Islet of Langerhans (tissue), 1 donor: Measurements from ENCODE around the gene TNFRSF25.
"Not testable (repeated sequence)": the region's sequence is repeated elsewhere in the genome, so short reads cannot be mapped to it uniquely, and the experiment has no call there.

Experiments
- FAIRE-seq: peaks from one replicate; lab custom pipeline; 2011; peaks lifted over from hg19 to GRCh38; lab: Jason Lieb, UNC

Gene TNFRSF25

DNA sequence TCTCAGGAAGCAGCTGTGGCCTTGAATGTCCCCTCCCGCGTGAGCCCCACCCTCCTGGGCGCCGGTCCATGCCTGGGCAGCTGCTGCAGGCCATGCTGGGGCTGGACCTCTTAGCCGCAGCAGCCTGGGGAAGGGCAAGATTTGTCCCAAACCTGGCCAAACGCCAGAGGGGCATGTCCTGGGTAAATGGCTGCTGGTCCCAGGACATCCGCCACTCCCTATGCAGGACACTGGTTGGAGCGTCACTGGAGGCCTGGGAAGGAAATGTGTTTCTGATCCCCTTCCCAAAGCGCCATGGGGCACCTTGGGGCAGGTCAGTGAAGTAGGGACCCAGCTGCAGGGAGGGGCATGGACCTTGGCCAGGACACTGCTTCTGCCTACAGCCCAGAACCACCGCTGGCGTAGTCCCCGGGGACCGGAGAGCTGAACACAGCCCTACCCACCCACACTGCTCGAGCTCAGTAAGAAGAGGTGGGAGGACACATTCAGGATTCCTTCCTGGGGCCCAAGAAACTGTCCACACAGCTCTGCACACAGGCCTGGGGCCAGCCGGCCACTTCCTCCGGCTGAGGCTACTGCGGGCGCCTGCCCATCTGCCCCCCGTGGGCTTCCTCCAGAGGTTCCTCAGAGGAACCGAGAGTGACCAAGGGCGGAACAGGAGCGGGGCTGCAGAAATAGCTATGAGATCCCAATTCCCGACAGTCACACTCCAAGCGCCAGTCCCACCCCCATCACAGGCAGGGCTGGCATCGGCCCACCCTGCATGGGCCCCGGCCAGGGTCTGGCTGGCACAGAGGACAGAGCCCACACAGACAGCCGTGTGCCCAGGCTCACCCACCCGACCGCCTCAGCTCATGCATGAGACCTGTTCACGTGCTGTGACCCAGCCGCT is 36.3 kb upstream of the TNFRSF25 start:
- FAIRE-seq, result no peak

DNA sequence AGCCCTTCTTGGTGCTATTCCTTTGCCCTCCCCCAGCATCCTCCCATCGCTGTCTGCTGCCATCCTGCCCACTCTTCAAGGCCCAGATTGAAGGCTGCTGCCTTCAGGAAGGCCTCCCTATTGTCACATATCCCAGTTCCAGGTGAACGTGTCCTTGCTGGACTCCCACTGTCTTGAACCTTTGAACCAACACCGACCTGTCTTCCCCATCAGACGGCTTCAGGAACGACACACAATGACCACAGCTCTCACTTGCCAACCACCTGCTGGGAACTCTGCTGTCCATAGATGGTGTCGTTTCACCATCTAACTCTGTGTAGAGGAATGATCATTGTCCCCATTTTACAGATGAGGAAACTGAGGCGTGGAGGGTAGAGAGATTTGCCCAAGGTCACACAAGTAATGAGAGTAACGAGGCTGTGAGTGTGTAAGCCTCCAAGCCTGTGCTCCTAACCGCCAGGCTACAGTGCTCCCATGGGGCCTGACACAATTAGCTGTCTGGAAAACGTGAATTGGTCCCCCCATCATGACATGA is 35.4 kb upstream of the TNFRSF25 start:
- FAIRE-seq, result no peak

DNA sequence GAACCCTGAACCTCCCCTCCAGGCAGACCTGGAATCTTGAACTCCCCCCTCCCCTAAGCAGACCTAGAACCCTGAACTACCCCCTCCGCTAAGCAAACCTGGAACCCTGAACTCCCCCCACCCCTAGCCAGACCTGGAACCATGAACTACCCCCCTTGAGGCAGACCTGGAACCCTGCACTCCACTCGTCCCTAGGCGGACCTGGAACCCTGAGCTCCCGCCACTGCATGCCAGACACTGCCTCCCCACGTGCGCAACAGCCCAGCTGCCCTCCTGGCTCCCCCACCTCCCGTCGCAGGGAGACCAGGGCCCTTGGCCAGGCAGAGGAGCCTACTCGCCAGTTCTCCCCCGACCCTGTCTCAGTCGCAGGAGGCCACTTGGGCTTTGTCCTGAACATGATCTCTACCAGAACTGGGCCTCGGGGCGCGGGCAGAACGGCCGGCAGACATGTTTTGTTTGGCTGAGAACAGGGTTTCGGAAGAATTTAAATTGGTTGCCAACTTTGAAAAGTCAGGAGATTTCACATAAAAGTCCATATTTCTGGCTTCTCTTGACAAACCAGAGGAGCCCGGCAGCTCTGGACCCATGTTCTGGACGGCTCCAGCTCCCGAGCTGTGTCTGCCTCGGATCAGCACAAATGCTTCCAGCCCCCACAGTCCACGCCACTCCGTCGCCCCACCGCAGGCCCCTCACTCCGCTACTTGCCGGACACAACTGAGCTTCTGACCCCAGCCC is 34.7 kb upstream of the TNFRSF25 start:
- no peak for FAIRE-seq

DNA sequence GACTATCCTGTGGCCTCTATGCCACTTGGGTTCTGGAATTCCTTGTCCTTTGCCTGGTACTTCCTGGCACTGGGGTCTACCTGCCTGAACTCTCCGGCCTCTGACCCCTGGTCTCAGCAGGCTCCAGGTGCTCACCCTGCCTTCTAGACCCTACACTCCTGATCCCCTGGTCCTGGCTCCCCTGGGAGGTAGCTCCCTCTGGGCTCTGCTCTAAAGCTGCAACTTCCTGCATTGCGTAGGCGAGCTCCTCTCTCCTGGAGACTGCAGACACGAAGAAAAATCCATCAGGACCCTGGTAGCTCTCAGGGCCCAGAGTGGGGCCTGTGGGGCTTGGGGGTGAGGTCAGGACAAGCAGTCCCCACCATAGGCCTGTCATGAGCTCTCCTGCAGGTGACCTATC is 33.3 kb upstream of the TNFRSF25 start:
- FAIRE-seq, result no peak

DNA sequence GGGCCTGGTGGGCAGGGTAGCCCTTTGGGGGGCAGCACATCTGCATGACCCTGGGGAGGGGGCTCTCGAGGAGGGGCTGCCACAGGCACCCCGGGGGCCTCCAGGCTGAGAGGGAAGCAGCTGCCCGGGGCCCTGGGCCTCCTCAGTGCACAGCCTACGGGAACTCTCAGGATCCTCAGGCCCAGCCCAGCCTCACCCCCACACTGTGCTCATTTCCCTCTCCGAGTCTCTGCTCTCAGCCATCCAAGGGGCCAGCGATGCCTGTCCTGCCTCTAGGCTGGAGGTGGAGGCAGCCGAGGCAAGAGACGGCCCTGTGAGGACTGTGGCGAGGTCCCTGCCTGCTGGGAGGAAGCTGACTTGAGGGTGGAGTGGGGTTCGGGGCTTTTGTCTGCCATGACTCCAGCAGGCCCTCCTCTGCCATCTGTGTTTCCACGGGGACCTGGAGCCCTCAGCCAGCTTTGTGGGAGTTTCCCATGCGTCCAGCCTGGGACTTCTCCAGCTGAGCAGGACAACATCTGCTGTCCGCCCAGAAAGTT is 32.7 kb upstream of the TNFRSF25 start:
- FAIRE-seq, result no peak

DNA sequence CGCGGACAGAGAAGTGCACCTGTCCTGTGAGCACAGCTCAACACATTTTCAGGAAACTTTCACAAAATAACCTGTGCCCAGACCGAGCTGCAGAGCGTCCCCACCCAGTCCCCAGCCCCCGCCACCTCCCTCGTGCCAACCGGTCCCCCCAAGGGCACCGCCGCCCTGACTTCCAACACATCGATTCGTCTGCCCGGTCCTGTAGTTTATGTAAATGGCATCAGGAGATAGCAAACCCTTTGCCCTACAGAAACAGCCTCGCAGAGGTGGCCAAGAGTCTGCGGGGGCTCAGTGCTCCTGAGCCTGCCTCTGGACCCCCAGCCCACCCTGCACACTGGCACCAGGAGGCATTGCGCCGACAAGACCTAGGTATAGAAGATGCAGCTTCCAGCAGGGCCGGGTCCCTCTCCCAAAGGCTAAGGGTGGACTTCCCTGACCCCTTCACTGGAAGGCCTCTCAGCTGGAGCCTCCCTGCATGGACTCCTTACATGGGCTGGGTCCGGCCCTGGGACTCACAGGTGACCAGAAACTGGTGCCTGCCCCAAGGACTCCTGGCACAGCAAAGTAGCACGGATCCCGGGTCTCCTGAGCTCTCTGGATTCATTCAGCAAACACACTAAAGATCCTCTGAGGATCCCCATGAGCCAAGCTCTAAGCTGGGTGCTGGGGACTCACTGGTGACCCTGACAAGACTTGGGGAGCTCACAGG is 32.0 kb upstream of the TNFRSF25 start:
- FAIRE-seq, result no peak

DNA sequence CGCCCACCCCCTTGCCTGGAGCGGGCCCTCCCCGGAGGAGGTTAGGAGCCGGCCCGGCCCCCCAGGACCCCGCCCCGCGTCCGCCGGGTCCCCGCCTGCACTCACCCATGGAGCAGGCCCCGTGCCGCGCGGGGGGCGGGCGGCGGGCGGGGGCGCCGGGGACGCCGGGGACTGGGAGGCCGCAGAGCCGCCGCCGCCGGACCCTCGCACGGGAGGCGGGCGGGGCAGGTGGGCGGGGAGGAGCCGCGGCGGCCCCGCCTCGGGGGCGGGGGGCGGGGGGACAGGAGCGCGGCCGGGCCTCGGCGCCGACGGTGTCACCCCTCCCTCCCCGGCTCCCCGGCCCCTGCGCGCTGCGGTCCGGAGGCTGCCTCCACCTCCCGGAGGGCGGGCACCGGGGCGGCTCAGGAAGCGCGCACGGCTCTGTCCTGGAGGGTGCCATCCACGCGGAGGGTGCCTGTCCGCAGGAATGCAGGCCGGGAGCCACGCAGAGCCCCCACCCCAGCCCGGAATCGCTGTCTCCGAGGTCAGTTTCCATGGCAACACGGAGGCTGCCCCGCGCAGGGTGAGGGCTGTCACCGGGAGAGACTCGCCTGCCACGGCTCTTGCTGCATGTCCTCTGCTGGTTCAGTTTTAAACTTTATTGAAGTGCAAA is 31.4 kb upstream of the TNFRSF25 start:
- FAIRE-seq, result no peak

DNA sequence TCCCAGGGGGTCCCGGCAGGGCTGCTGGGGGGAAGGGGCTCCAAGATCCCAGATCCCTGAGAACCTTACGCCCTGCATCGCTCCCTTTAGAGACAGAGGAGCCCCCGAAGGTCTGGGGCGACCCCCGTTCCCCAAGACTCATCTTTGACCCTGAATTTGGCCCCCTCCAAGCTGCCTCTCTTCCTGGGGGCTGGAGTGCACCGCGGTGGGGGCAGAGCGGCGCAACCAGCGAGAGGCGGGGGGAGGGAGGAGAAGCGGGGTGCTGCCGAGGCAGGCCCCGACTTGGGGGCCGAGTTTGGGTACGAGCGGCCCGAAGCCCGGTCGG is 30.9 kb upstream of the TNFRSF25 start:
- FAIRE-seq, result no peak

DNA sequence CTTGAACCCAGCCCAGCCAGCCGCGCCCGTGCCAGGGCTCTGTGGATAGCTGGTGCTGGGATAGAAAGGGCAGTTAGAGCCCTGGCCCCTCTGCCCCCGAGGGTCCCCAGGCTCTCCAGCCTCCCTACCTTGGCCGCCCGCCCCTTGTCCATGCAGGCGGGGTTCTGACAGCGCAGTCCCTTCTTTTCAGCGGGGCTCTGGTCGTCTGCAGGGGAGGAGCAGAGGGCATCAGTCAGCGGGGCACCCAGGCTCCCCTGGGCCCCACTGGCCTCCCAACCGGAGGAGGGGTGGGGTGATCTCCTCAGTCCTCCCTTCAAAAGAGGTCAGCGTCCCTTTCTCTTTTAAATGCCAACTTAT is 30.4 kb upstream of the TNFRSF25 start:
- no peak for FAIRE-seq

DNA sequence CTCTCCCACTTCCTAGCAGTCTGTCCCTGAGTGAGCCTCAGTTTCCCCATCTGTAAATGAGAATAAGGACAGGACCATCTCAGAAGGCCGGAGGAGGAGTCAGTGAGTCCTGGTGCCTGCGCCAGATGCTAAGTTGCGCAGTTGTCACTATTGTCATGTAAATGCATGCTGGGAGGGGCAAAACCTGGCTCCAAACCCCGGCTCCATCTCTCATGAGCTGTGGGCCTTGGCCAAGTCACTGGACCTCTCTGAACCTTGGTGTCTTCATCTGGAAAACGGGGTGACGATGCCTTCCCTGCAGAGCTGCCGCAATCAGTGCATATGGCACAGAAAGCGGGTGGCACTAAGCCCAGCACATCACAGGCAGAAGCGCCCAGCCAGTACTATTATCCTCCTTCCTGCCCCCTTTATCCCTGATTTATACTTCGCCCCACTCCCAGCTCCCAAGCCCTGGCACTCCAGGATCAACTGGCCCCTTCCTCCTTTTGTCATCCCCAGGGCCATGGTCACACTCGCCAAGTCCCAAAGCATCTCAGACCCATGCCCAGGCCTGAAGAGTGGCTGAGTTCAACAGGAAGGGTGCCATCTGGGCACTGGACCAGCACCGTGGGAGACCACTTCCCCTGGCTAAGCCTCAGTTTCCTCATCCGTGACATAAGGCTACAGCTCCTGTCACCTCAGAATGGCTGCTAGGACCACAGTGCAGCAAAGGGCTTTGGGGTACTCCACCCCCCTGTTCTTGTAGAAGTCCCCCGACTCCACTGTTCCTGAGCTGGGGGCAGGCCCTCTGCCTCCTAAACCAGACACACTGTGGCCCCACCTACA is 29.8 kb upstream of the TNFRSF25 start:
- no peak for FAIRE-seq

DNA sequence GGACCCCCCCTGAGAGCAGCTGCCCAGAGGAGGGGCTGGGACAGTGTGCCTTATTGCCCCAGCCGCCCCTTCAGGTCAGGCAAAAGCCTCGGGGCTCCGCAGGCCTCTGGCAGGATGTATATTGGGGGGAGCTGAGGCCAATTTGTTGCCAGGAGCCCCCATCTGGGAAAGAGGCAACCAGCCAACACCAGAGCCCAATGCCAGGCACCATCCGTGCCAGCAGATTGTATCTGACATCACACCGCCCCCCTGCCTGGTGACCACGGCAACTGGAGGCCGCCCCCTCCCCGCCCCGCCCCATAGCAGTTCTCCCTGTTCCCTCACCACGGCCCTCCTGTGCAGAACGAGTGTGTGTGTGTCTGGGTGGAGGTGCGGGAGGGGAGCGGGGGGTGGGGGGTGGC is 29.1 kb upstream of the TNFRSF25 start:
- no peak for FAIRE-seq

DNA sequence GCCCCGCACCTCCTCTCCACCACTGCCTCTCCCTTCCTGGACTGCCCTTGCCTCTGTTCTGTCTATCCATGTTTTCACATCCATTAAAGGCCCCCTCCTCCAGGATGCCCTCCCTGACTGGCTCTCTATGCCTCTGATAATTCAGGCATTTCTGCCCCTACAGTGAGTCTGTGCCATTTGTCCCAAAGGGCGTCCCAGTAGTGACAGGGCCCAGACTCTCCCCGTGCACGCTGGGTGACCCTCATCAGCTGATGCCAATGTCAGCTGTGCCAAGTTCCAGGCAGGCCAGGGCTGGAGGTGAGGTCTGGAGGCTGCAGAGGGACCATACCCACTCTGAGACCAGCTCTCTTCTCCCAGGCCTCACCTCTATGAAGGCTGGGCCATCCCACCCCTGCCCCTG is 28.7 kb upstream of the TNFRSF25 start:
- FAIRE-seq, result no peak

DNA sequence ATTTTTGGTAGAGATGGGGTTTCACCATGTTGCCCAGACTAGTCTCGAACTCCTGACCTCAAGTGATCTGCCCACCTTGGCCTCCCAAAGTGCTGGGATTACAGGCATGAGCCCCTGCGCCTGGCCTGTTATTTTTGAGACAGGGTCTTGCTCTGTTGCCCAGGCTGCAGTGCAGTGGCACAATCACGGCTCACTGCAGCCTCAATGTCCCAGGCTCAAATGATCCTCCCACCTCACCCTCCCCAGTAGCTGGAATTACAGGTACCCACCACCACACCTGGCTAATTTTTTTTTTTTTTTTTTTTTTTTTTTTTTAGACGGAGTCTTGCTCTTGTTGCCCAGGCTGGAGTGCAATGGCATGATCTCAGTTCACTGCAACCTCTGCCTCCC is 27.9 kb upstream of the TNFRSF25 start:
- not testable (repeated sequence) for FAIRE-seq

DNA sequence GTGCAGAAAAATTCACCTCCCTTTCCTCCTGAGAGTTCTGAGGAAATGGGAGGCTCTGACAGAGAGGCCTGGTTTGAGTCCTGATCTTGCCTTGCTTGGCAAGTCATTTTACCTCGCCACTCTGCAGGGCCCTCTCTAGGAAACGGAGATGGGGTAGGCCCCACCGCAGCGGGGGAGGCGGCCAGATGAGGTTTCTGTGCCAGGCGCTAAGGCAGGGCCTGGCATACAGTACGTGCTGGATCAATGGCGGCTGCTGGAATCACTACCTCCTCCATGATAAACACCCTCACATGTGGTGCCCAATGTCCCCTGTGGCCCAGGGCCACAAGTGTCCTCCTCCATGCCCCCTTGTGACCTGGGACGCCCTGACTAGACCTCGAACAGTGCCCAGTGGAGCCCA is 26.0 kb upstream of the TNFRSF25 start:
- no peak for FAIRE-seq

DNA sequence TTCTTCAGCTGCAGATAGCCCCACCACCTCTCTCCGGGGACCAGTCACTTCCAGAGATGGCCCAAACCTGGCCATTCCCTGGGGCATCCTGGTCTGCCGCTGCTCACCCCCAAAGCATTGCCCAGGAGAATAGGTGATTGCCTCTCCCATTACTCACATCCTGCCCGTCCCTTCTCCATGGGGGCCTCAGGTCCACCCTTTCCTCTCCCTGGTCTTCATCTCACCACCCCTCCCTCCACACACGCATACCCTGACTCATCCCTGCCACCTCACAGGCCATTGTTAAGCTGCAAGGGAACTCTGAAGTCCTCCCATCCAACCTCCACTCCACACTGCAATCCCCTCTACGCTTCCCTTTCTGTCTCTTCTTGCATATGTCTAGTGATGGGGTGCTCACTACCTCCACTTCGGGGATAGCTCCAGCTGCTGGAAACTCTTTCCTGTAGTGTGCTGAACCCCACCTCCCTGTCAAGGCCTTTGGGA is 25.5 kb upstream of the TNFRSF25 start, which contains the start of gene PLEKHG5:
Gene PLEKHG5 (minus strand): TSS at position 188 of the 483 bp plus-strand sequence. CDS start 14,096 bp downstream, outside the sequence.
- no peak for FAIRE-seq

DNA sequence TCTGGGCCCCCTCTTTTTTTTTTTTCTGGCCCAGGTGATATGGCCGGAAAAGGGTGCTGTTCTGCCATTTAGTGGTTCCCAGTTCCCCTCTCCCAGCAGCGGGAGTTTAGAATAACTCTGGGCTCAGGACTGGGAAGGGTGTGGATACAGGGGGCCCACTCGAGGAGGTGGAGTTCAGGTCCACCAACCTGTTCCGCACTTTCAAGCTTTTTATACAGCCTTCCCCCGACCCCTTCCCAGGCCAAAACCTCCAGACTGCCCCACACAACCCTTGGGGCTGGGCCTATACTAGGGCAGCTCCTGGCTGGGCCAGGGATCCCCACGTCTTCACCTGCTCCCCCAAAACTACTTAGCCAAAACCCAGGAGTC is 25.1 kb upstream of the TNFRSF25 start:
- no peak for FAIRE-seq

DNA sequence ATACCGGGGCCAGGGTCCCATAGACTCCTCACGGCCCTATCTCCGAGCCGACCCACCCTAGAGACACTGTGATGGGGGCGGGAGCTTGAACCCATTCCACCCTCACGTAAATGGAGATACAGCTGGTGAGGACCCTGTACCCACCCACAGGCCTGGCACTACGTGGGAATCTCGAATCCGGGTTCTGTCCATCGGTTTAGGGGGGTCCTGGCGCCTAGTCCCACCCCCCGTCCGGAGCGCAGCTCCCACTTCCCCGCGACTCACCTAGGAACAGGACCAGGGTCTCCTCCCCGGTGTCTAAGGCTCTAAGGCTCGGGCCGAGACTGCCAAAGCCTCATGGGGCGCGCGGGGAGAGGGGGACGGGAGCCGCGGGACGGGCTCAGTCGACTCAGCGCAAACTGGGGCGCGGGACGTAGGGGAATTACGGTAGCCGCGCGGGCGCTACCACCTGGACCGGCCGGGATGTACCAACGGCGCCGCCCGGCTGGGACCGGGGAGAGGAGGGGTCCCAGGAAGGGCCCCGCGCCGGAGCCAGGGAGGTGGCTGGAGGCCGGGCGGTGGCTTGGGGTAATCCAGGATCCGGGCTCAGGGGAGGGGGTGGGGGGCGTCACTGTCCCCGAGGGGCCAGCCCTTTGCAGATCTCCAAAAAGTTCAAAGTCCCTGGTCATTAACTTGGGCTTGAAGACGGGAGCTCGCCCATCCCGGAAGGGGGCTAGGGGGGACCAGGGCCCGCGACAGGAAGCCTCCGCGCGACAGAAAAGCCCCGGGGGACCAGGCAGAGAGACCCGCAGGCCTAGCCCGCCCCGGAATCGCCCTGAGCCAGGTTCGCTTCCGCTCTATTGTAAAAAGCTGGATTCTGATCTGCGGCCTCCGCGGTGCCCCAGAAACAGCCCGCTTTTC is 24.5 kb upstream of the TNFRSF25 start:
- FAIRE-seq, result no peak

DNA sequence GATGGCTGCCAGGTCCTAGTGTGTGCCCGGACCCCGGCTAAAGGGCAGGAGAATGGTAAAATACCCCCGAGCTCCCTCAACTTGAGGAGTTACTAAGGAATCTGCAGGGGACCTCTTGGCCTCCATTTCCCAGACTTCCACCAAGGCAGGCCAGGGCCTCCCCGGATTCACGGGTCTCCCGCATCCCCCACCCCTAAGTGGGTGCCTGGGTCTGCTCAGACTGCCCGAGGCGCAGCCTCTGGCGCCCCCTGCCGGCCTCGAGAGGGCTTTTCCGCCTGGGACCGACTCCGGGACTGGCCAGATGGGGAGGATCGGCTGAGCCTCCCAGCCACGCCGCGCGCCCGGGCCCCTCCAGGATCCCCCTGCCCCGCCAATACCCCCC is 23.8 kb upstream of the TNFRSF25 start:
- FAIRE-seq, result no peak

DNA sequence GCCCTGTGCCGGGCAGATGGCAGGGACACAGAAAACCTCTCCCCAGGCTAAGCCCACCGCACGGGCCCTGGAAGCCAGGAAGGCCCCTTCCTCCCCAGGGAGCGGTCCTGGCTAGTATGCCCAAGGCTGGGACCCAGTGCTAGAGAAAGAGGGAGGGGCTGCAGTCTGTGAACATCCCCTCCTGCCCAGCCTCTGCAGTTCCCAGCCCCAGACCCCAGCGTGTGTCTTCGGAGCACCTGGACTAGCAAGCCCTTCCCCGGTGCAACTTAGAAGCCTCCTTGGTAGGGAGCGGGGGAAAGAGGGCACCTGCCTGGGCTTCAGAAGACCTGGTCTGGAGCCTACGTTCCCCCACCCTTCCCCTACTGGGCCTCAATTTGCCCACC is 23.4 kb upstream of the TNFRSF25 start:
- no peak for FAIRE-seq
